HL-60 (cell line): ENCODE data around the gene TMC4.
A peak's percentile ranks its signal among the peaks of the same experiment; 100 is the strongest.

Experiments used
- DNase-seq, 2 experiments: peaks; one replicate each; pipeline ENCODE4 v3.0.0-alpha.2; 2010 to 2020; ENCODE audit warnings: low read depth in 1 of 2, low spot score in 1 of 2
- H3K27ac ChIP-seq: fragments of 250-450 bp; sonication (Bioruptor Pico); replicated peaks from 2 replicates; pipeline ENCODE4 v1.5.1; 2020; ENCODE audit warnings: mild to moderate bottlenecking, moderate library complexity
- H3K27me3 ChIP-seq: fragments of 250-450 bp; sonication (Bioruptor Pico); 2 replicates; pipeline ENCODE4 v1.5.1; 2021; ENCODE audit warnings: mild to moderate bottlenecking, moderate library complexity; ENCODE audit not compliant: insufficient read depth, poor library complexity, severe bottlenecking
- H3K4me3 ChIP-seq: replicated peaks from 2 replicates; pipeline ENCODE4 v1.5.1; 2011; ENCODE audit warnings: mild to moderate bottlenecking, control low read depth, low read length; ENCODE audit not compliant: insufficient read depth
- GABPA ChIP-seq: IDR thresholded peaks from 2 replicates; pipeline ENCODE4 v1.6.1; 2012; ENCODE audit warnings: low read depth
- POLR2AphosphoS5 ChIP-seq: IDR thresholded peaks from 2 replicates; pipeline ENCODE4 v1.6.1; 2012; ENCODE audit warnings: low read depth
- REST ChIP-seq: IDR thresholded peaks from 2 replicates; pipeline ENCODE4 v1.6.1; 2012; ENCODE audit warnings: low read depth; ENCODE audit not compliant: insufficient replicate concordance
- SPI1 ChIP-seq: IDR thresholded peaks from 2 replicates; pipeline ENCODE4 v1.6.1; 2012; ENCODE audit warnings: low read depth, mild to moderate bottlenecking, borderline replicate concordance
- TF ChIP-seq, protein P1 (sequence below): IDR thresholded peaks from one replicate; pipeline ENCODE4 v1.5.1; 2011; ENCODE audit warnings: low read length, control low read depth, inconsistent platforms; ENCODE audit not compliant: insufficient read depth

The TMC4 gene

DNA sequence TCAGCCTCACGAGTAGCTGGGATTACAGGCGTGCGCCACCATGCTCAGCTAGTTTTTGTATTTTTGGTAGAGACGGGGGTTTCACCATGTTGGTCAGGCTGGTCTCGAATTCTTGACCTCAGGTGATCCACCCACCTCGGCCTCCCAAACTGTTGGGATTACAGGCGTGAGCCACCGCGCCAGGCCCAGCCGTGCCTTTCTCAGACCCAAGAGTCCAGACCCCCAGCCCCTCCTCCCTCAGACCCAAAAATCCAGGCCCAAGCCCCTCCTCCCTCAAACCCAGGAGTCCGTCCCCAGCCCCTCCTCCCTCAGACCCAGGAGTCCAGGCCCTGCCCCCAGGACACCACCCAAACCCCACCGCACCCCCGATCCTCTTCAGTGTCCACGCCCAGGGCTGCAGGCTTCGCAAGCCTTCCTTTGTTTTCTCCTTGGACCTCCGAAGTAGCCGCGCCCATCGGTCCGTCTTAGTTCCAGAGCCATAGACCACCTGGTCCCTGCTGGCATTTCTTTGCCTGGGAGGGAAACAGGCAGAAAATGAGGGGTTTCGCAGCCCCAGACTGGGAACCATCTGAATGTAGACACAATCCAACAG, 3.7 kb downstream of the TMC4 start:
- H3K27me3 ChIP-seq: peaks cover 2% of the 10 kb centered on the region
- H3K27ac ChIP-seq: no peak overlapping the region
- no peak overlapping the region for H3K4me3 ChIP-seq
- DNase-seq: no peak
- no peak for TF ChIP-seq POLR2AphosphoS5
- TF ChIP-seq, protein P1, sequence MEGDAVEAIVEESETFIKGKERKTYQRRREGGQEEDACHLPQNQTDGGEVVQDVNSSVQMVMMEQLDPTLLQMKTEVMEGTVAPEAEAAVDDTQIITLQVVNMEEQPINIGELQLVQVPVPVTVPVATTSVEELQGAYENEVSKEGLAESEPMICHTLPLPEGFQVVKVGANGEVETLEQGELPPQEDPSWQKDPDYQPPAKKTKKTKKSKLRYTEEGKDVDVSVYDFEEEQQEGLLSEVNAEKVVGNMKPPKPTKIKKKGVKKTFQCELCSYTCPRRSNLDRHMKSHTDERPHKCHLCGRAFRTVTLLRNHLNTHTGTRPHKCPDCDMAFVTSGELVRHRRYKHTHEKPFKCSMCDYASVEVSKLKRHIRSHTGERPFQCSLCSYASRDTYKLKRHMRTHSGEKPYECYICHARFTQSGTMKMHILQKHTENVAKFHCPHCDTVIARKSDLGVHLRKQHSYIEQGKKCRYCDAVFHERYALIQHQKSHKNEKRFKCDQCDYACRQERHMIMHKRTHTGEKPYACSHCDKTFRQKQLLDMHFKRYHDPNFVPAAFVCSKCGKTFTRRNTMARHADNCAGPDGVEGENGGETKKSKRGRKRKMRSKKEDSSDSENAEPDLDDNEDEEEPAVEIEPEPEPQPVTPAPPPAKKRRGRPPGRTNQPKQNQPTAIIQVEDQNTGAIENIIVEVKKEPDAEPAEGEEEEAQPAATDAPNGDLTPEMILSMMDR: no peak
- TF ChIP-seq REST: no peak

GRCh38 chr19:54168174-54168917, 4.6 kb downstream of the TMC4 start:
- peak; percentile 76 to 92 for DNase-seq
- Histone ChIP-seq H3K27me3 (peaks cover 2% of the 10 kb centered on the region), H3K4me3 (no peak overlapping the region), H3K27ac (no peak overlapping the region)
- TF ChIP-seq REST (no peak), SPI1 (peak; percentile 5; the same call in 1 of the 2 replicates)
- TF ChIP-seq, protein P1: peak; percentile 83

DNA sequence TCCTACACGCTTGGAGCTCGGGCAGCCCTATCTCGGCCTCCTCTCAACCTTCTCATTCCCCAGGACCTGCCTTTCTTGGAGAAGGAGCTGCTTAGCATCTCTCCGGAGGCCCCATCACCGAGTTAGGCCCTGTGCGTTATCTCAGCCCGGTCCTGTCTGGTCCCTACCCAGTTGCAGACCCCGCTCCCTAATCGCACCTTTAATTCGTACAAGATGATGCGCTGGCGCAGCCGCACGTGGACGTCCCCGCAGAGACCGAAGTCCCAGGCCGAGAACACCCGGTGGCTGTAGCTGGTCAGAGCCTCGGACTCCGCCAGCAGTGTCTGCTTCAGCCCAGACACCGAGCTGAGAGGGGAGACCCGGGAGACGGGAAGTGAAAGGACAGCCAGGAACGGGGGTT, 7.7 kb downstream of the TMC4 start:
- no peak overlapping the region for H3K4me3 ChIP-seq

More for the DNA sequence above, 7.7 kb downstream of the TMC4 start:
- peaks cover 2% of the 10 kb centered on the region for H3K27me3 ChIP-seq
- DNase-seq: no peak
- TF ChIP-seq SPI1 (no peak), GABPA (no peak), POLR2AphosphoS5 (no peak), REST (no peak)
- TF ChIP-seq, protein P1: no peak
- no peak overlapping the region for H3K27ac ChIP-seq
